H9 (cell line): ENCODE measurements around the gene AGMAT. TPM values are rescaled to one million over a fixed set of nuclear protein-coding genes. Genes with fewer than 3 reads are reported as not detected.

Source experiments
- DNase-seq: peaks from one replicate; pipeline ENCODE4 v3.0.0-alpha.2; 2017
- H2AFZ ChIP-seq: one replicate; pipeline ENCODE4 v1.6.1; 2013; ENCODE audit warnings: mild to moderate bottlenecking, low read length, control low read depth, moderate library complexity
- H2AK5ac ChIP-seq: 2 replicates; pipeline ENCODE4 v1.6.1; 2013; ENCODE audit warnings: low read length, control low read depth, mixed read lengths; ENCODE audit not compliant: insufficient read length
- H2BK120ac ChIP-seq: one replicate; pipeline ENCODE4 v1.6.1; 2013; ENCODE audit warnings: low read depth, mild to moderate bottlenecking, low read length, control low read depth, inconsistent platforms; ENCODE audit not compliant: poor library complexity, severe bottlenecking
- H2BK12ac ChIP-seq: 2 replicates; pipeline ENCODE4 v1.6.1; 2013; ENCODE audit warnings: low read length, control low read depth, mixed read lengths, low read depth; ENCODE audit not compliant: insufficient read length
- H2BK15ac ChIP-seq: 2 replicates; pipeline ENCODE4 v1.6.1; 2013; ENCODE audit warnings: low read depth, low read length, control low read depth
- H2BK20ac ChIP-seq: one replicate; pipeline ENCODE4 v1.6.1; 2013; ENCODE audit warnings: low read depth, mild to moderate bottlenecking, low read length, control low read depth, inconsistent platforms; ENCODE audit not compliant: poor library complexity, severe bottlenecking
- H2BK5ac ChIP-seq: 2 replicates; pipeline ENCODE4 v1.6.1; 2013; ENCODE audit warnings: low read length, control low read depth, mixed read lengths; ENCODE audit not compliant: insufficient read length
- H3K14ac ChIP-seq: 2 replicates; pipeline ENCODE4 v1.6.1; 2013; ENCODE audit warnings: low read length, control low read depth; ENCODE audit not compliant: insufficient read depth
- H3K18ac ChIP-seq: 2 replicates; pipeline ENCODE4 v1.6.1; 2013; ENCODE audit warnings: low read depth, mild to moderate bottlenecking, mixed read lengths, low read length, control low read depth; ENCODE audit not compliant: insufficient read length
- H3K23ac ChIP-seq: 2 replicates; pipeline ENCODE4 v1.6.1; 2013; ENCODE audit warnings: low read length, control low read depth, mixed read lengths, low read depth; ENCODE audit not compliant: insufficient read length
- H3K23me2 ChIP-seq: 2 replicates; pipeline ENCODE4 v1.6.1; 2013; ENCODE audit warnings: low read depth, mild to moderate bottlenecking, mixed read lengths, low read length, control low read depth; ENCODE audit not compliant: insufficient read length, poor library complexity, severe bottlenecking
- H3K27ac ChIP-seq: 2 replicates; pipeline ENCODE4 v1.5.1; 2013; ENCODE audit warnings: low read length, control low read depth, mixed read lengths, low read depth; ENCODE audit not compliant: insufficient read length
- H3K27me3 ChIP-seq: 2 replicates; pipeline ENCODE4 v1.6.1; 2013; ENCODE audit warnings: low read length, control low read depth, inconsistent platforms; ENCODE audit not compliant: insufficient read depth
- H3K4ac ChIP-seq: 2 replicates; pipeline ENCODE4 v1.6.1; 2013; ENCODE audit warnings: low read depth, mild to moderate bottlenecking, control low read depth, inconsistent platforms, low read length, moderate library complexity
- H3K4me1 ChIP-seq: 2 replicates; pipeline ENCODE4 v1.6.1; 2013; ENCODE audit warnings: low read length, control low read depth, inconsistent platforms; ENCODE audit not compliant: insufficient read depth
- H3K4me2 ChIP-seq: 2 replicates; pipeline ENCODE4 v1.6.1; 2013; ENCODE audit warnings: low read length, control low read depth, mixed read lengths; ENCODE audit not compliant: insufficient read length, insufficient read depth
- H3K56ac ChIP-seq: 2 replicates; pipeline ENCODE4 v1.6.1; 2013; ENCODE audit warnings: low read depth, mild to moderate bottlenecking, mixed read lengths, low read length, control low read depth; ENCODE audit not compliant: insufficient read length
- H3K79me1 ChIP-seq: 2 replicates; pipeline ENCODE4 v1.6.1; 2013; ENCODE audit warnings: low read depth, mild to moderate bottlenecking, moderate library complexity, low read length, control low read depth, inconsistent platforms; ENCODE audit not compliant: insufficient read depth, poor library complexity, severe bottlenecking
- H3K79me2 ChIP-seq: 2 replicates; pipeline ENCODE4 v1.6.1; 2013; ENCODE audit warnings: low read length, control low read depth, inconsistent platforms; ENCODE audit not compliant: insufficient read depth
- H3K9ac ChIP-seq: 2 replicates; pipeline ENCODE4 v1.6.1; 2013; ENCODE audit warnings: low read length, control low read depth, mixed read lengths; ENCODE audit not compliant: insufficient read length; ENCODE audit errors: extremely low read depth
- H3K9me3 ChIP-seq: one replicate; pipeline ENCODE4 v1.6.1; 2013; ENCODE audit warnings: low read depth, low read length, inconsistent platforms; ENCODE audit not compliant: control insufficient read depth
- H3T11ph ChIP-seq: one replicate; pipeline ENCODE4 v1.6.1; 2013; ENCODE audit warnings: mild to moderate bottlenecking, low read length, control low read depth, inconsistent platforms
- H4K20me1 ChIP-seq: one replicate; pipeline ENCODE4 v1.6.1; 2013; ENCODE audit not compliant: control insufficient read depth, insufficient read length, insufficient read depth
- H4K5ac ChIP-seq: 2 replicates; pipeline ENCODE4 v1.6.1; 2013; ENCODE audit warnings: low read depth, mild to moderate bottlenecking, mixed read lengths, low read length, control low read depth; ENCODE audit not compliant: insufficient read length
- H4K8ac ChIP-seq: replicated peaks from 2 replicates; pipeline ENCODE4 v1.6.1; 2013; ENCODE audit warnings: low read length, control low read depth, mixed read lengths, low read depth; ENCODE audit not compliant: insufficient read length
- H4K91ac ChIP-seq: 2 replicates; pipeline ENCODE4 v1.6.1; 2013; ENCODE audit warnings: low read depth, mild to moderate bottlenecking, moderate library complexity, mixed read lengths, low read length, control low read depth; ENCODE audit not compliant: insufficient read length
- H3K27ac Mint-ChIP-seq, 3 experiments: 2 replicates in 2 of 3; 3 replicates in 1 of 3; pipeline ENCODE4 v1.8.0; 2020 to 2021; ENCODE audit warnings: mixed read lengths in 3 of 3, mild to moderate bottlenecking in 1 of 3, moderate library complexity in 1 of 3
- H3K27me3 Mint-ChIP-seq: 2 replicates; pipeline ENCODE4 v1.8.0; 2021; ENCODE audit warnings: low read depth, mild to moderate bottlenecking, moderate library complexity, mixed read lengths
- H3K36me3 Mint-ChIP-seq, 3 experiments: 2 replicates in 2 of 3; 3 replicates in 1 of 3; pipeline ENCODE4 v1.8.0; 2020 to 2021; ENCODE audit warnings: low read depth in 3 of 3, mixed read lengths in 3 of 3; ENCODE audit not compliant: insufficient read depth in 1 of 3
- H3K4me1 Mint-ChIP-seq, 2 experiments: 2 replicates each; pipeline ENCODE4 v1.8.0; 2020; ENCODE audit warnings: mixed read lengths in 2 of 2
- H3K4me3 Mint-ChIP-seq, 2 experiments: 2 replicates in 1 of 2; 3 replicates in 1 of 2; pipeline ENCODE4 v1.8.0; 2020 to 2021; ENCODE audit warnings: mild to moderate bottlenecking in 2 of 2, mixed read lengths in 2 of 2, moderate library complexity in 1 of 2
- H3K9me3 Mint-ChIP-seq, 2 experiments: 2 replicates in 1 of 2; 3 replicates in 1 of 2; pipeline ENCODE4 v1.8.0; 2020; ENCODE audit warnings: mild to moderate bottlenecking in 2 of 2, mixed read lengths in 2 of 2, moderate library complexity in 1 of 2
- WGBS: extraction: QIAGEN DNeasy Blood & Tissue Kit; methylation state at CpG from one replicate; pipeline ENCODE4 v1.1.7; 2013; ENCODE audit warnings: missing lambda C conversion rate, low lambda C conversion rate, mixed read lengths; ENCODE audit not compliant: insufficient read length; ENCODE audit errors: extremely low coverage; 5-methylcytosine and 5-hydroxymethylcytosine counted together
- total RNA-seq: library from RNA; stranded (reverse); gene quantifications from 2 replicates; pipeline ENCODE4 v1.2.1, GENCODE V29; 2021
- TF ChIP-seq, protein P1 (sequence below): fragments of 200-600 bp; sonication (generic); conservative IDR thresholded peaks from 3 replicates; pipeline ENCODE4 v1.8.0; 2021; ENCODE audit warnings: antibody characterized with exemption, mild to moderate bottlenecking

Gene AGMAT
- total RNA-seq, 1 experiment from 2014 or later: 4.0 TPM

DNA sequence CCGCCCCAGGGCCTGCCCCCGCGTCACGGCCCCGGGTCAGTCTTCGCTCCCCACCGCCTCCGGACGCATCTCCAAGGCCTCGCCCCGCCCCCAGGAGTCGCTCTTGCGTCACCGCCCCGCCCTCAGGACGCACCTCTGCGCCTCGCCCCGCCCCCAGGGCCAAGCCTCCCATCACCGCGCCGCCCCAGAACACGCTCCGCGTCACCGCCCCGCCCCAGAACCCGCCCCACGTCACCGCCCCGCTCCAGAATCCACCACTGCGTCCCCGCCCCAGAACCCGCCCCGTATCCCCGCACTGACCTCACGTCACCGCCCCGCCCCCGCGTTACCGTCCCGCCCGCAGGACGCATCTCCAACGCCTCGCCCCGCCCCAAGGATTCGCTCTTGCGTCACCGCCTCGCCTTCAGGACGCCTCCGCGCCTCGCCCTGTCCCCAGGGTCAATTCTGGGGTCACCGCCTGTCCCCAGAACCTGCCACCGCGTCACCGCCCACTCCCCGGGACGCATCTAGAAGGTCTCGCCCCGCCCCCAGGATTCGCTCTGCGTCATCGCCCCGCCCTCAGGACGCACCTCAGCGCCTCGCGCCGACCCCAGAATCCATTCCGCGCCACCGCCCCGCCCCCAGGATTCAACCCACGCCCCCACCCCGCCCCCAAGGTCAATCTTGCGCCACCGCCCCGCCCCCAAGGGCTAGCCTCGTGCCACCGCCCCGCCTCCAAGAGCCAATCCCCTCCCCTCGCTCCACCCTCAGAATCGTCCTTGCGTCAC is 60.4 kb downstream of the AGMAT start:
- Histone ChIP-seq H2BK20ac (no peak overlapping the region), H2AK5ac (no peak overlapping the region), H4K5ac (peak overlapping the region; percentile 85), H3K4ac (no peak overlapping the region; the same call in 1 of the 2 replicates), H3K23me2 (peaks cover 8% of the 10 kb centered on the region), H3K56ac (no peak overlapping the region), H3K23ac (no peak overlapping the region), H3K9ac (peak overlapping the region; percentile 72), H2BK15ac (no peak overlapping the region), H3K27ac (peak overlapping the region; percentile 76), H2BK120ac (no peak overlapping the region), H3K9me3 (no peaks in the 10 kb centered on the region), H4K8ac (no peak overlapping the region), H3K18ac (peak overlapping the region; percentile 99), H3K4me2 (peak overlapping the region; percentile 42), H4K91ac (no peak overlapping the region), H3K27me3 (no peaks in the 10 kb centered on the region), H2AFZ (no peak overlapping the region), H3K14ac (peak overlapping the region; percentile 99), H4K20me1 (no peaks in the 10 kb centered on the region), H3K79me1 (no peaks in the 10 kb centered on the region), H3T11ph (peak overlapping the region; percentile 7), H2BK12ac (peak overlapping the region; percentile 92), H3K79me2 (no peaks in the 10 kb centered on the region), H2BK5ac (peak overlapping the region; percentile 89), H3K4me1 (peaks cover 3% of the 10 kb centered on the region; the same call in 1 of the 2 replicates)
- H3K27ac Mint-ChIP-seq: peak overlapping the region; percentile 99 to 100 (median 100)
- TF ChIP-seq, protein P1, sequence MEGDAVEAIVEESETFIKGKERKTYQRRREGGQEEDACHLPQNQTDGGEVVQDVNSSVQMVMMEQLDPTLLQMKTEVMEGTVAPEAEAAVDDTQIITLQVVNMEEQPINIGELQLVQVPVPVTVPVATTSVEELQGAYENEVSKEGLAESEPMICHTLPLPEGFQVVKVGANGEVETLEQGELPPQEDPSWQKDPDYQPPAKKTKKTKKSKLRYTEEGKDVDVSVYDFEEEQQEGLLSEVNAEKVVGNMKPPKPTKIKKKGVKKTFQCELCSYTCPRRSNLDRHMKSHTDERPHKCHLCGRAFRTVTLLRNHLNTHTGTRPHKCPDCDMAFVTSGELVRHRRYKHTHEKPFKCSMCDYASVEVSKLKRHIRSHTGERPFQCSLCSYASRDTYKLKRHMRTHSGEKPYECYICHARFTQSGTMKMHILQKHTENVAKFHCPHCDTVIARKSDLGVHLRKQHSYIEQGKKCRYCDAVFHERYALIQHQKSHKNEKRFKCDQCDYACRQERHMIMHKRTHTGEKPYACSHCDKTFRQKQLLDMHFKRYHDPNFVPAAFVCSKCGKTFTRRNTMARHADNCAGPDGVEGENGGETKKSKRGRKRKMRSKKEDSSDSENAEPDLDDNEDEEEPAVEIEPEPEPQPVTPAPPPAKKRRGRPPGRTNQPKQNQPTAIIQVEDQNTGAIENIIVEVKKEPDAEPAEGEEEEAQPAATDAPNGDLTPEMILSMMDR: no peak
- no peaks in the 10 kb centered on the region for H3K27me3 Mint-ChIP-seq
- H3K4me1 Mint-ChIP-seq: peaks cover 28 to 43% of the 10 kb centered on the region in 2 experiments
- peaks cover 0 to 8% (median 2%) of the 10 kb centered on the region in 3 experiments; a peak in 3 of 7 replicates for H3K36me3 Mint-ChIP-seq
- H3K4me3 Mint-ChIP-seq: peak overlapping the region; percentile 92 to 95
- no CpG with 5 or more reads among the region's 88 CpGs for WGBS
- DNase-seq: peak; percentile 99
- H3K9me3 Mint-ChIP-seq: no peaks in the 10 kb centered on the region
